ENCODE results near the gene ATRNL1. TPM values are rescaled to one million over a fixed set of nuclear protein-coding genes. Genes with fewer than 3 reads are reported as not detected.

ATRNL1 gene
- total RNA-seq, 1 experiment from 2014 or later: 28.7 TPM

DNA sequence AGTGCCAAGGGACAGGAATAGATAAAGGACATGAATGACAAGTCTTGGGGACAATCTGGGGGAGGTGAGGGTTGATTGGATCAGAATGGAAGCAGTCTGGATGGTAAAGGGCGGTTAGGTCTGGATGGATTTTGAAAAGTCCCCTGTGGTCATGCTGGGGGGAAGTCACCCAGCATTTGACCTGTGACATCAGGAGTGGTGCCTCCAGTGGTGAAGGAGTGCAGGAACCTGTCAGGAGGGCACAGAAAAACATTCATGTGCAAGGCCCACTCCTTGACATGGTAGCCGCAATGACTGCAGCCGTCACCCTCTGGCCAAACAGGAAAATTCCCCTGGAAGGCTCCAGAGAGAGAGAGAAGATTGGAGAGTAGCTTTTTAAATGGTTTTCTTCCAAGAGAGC, 875.1 kb downstream of the ATRNL1 start (continued):
- TF ChIP-seq, protein P1, sequence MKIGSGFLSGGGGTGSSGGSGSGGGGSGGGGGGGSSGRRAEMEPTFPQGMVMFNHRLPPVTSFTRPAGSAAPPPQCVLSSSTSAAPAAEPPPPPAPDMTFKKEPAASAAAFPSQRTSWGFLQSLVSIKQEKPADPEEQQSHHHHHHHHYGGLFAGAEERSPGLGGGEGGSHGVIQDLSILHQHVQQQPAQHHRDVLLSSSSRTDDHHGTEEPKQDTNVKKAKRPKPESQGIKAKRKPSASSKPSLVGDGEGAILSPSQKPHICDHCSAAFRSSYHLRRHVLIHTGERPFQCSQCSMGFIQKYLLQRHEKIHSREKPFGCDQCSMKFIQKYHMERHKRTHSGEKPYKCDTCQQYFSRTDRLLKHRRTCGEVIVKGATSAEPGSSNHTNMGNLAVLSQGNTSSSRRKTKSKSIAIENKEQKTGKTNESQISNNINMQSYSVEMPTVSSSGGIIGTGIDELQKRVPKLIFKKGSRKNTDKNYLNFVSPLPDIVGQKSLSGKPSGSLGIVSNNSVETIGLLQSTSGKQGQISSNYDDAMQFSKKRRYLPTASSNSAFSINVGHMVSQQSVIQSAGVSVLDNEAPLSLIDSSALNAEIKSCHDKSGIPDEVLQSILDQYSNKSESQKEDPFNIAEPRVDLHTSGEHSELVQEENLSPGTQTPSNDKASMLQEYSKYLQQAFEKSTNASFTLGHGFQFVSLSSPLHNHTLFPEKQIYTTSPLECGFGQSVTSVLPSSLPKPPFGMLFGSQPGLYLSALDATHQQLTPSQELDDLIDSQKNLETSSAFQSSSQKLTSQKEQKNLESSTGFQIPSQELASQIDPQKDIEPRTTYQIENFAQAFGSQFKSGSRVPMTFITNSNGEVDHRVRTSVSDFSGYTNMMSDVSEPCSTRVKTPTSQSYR (CRISPR knock-in tag; IDR thresholded peaks at IDR 0.05): no peak

DNA sequence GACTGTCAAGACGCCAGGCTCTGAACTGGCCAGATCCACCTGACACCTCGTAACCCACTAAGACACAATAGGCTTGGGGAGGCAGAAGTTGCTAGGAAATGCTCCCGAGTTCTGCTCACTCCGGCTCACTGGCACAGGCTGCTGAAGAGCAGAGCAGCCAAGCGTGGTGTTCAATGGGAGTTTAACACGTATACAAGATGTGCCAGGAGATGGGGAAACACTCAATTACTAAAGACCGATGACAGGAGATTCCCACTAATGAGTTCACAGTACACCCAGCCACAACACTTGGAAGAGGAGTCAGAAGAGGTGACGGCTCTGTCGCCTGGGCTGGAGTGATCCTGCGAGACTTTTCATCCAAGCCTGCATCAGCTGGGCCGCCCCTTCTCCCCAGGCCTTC, 876.4 kb downstream of the ATRNL1 start:
- POLR2A ChIA-PET: no interaction called here
- peaks cover 7% of the 10 kb centered on the region; the same call in 1 of the 2 replicates for H3K4me1 Mint-ChIP-seq
- ATAC-seq (no peak; the same call in 1 of the 2 replicates), DNase-seq (ENCODE audit: low spot score) (no peak)
- no peak overlapping the region for H3K4me3 Mint-ChIP-seq
- peaks cover 4% of the 10 kb centered on the region; the same call in 1 of the 2 replicates for H3K36me3 Mint-ChIP-seq
- CTCF ChIA-PET: no interaction called here
- H3K9me3 Mint-ChIP-seq: peaks cover 12% of the 10 kb centered on the region
- H3K27me3 Mint-ChIP-seq (ENCODE audit: low read depth): no peaks in the 10 kb centered on the region; the same call in 1 of the 2 replicates
- TF ChIP-seq, protein P2, sequence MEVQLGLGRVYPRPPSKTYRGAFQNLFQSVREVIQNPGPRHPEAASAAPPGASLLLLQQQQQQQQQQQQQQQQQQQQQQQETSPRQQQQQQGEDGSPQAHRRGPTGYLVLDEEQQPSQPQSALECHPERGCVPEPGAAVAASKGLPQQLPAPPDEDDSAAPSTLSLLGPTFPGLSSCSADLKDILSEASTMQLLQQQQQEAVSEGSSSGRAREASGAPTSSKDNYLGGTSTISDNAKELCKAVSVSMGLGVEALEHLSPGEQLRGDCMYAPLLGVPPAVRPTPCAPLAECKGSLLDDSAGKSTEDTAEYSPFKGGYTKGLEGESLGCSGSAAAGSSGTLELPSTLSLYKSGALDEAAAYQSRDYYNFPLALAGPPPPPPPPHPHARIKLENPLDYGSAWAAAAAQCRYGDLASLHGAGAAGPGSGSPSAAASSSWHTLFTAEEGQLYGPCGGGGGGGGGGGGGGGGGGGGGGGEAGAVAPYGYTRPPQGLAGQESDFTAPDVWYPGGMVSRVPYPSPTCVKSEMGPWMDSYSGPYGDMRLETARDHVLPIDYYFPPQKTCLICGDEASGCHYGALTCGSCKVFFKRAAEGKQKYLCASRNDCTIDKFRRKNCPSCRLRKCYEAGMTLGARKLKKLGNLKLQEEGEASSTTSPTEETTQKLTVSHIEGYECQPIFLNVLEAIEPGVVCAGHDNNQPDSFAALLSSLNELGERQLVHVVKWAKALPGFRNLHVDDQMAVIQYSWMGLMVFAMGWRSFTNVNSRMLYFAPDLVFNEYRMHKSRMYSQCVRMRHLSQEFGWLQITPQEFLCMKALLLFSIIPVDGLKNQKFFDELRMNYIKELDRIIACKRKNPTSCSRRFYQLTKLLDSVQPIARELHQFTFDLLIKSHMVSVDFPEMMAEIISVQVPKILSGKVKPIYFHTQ (CRISPR knock-in tag; IDR thresholded peaks at IDR 0.05): no peak
- TF ChIP-seq, protein P3, sequence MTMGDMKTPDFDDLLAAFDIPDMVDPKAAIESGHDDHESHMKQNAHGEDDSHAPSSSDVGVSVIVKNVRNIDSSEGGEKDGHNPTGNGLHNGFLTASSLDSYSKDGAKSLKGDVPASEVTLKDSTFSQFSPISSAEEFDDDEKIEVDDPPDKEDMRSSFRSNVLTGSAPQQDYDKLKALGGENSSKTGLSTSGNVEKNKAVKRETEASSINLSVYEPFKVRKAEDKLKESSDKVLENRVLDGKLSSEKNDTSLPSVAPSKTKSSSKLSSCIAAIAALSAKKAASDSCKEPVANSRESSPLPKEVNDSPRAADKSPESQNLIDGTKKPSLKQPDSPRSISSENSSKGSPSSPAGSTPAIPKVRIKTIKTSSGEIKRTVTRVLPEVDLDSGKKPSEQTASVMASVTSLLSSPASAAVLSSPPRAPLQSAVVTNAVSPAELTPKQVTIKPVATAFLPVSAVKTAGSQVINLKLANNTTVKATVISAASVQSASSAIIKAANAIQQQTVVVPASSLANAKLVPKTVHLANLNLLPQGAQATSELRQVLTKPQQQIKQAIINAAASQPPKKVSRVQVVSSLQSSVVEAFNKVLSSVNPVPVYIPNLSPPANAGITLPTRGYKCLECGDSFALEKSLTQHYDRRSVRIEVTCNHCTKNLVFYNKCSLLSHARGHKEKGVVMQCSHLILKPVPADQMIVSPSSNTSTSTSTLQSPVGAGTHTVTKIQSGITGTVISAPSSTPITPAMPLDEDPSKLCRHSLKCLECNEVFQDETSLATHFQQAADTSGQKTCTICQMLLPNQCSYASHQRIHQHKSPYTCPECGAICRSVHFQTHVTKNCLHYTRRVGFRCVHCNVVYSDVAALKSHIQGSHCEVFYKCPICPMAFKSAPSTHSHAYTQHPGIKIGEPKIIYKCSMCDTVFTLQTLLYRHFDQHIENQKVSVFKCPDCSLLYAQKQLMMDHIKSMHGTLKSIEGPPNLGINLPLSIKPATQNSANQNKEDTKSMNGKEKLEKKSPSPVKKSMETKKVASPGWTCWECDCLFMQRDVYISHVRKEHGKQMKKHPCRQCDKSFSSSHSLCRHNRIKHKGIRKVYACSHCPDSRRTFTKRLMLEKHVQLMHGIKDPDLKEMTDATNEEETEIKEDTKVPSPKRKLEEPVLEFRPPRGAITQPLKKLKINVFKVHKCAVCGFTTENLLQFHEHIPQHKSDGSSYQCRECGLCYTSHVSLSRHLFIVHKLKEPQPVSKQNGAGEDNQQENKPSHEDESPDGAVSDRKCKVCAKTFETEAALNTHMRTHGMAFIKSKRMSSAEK (CRISPR knock-in tag; IDR thresholded peaks at IDR 0.05; ENCODE audit: borderline replicate concordance): no peak
- TF ChIP-seq, protein P4, sequence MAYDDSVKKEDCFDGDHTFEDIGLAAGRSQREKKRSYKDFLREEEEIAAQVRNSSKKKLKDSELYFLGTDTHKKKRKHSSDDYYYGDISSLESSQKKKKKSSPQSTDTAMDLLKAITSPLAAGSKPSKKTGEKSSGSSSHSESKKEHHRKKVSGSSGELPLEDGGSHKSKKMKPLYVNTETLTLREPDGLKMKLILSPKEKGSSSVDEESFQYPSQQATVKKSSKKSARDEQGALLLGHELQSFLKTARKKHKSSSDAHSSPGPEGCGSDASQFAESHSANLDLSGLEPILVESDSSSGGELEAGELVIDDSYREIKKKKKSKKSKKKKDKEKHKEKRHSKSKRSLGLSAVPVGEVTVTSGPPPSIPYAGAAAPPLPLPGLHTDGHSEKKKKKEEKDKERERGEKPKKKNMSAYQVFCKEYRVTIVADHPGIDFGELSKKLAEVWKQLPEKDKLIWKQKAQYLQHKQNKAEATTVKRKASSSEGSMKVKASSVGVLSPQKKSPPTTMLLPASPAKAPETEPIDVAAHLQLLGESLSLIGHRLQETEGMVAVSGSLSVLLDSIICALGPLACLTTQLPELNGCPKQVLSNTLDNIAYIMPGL (CRISPR knock-in tag; IDR thresholded peaks at IDR 0.05): no peak
- TF ChIP-seq GABPB1 (CRISPR knock-in tag; IDR thresholded peaks at IDR 0.05): no peak
- no peak overlapping the region for H3K27ac Mint-ChIP-seq

DNA sequence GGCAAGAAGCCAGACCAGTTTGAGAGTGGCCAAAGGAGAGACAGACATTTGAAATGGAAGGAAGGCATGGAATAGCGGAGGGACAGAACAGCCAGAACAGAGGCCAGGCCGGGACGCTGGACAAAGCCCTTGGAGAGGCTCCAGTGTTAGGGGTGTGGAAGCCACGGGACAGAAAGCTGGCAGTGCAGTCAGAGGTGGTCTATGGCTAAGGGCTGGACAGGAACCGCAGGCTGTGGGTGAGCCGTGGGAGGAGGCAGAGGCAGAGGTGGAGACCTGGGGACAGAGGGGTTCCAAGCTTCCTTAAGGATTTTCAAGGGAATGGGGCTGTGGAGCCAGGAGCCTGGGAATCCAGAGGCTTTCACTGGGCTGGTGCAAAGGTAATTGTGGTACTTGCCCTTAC, 878.8 kb downstream of the ATRNL1 start:
- peaks cover 4% of the 10 kb centered on the region; the same call in 1 of the 2 replicates for H3K36me3 Mint-ChIP-seq
- no peak overlapping the region for H3K27ac Mint-ChIP-seq
- peaks cover 12% of the 10 kb centered on the region for H3K9me3 Mint-ChIP-seq
- CTCF ChIA-PET: no interaction called here
- POLR2A ChIA-PET: no interaction called here
- TF ChIP-seq, protein P5, sequence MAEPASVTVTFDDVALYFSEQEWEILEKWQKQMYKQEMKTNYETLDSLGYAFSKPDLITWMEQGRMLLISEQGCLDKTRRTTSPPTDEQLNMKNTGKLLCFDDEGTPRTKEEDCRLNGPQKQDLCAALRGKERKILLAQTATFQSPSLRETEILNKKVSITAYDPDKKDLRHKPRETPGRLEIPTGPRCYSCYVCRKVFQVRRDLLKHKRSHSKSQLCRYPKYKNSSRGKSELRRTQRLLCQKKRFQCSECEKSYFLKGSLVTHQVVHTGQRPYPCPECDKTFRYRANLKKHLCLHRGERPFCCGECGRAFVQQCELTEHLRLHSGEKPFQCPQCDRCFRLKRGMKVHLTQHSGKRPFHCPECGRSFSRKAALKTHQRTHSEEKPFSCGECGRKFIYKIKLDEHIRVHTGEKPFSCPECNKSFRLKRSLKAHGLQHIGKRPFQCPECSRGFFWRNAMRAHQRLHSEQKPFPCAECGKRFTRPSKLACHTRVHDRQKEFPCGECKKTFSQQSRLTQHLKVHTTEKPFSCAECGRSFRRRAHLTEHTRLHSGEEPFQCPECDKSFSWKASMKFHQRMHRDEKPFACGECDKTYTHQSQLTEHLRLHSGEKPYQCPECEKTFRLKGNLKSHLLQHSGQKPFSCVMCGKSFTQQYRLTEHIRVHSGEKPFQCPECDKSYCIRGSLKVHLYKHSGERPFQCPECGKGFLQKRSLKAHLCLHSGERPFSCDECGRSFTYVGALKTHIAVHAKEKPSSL (CRISPR knock-in tag; conservative IDR thresholded peaks at IDR 0.05): no peak
- TF ChIP-seq, protein P6, sequence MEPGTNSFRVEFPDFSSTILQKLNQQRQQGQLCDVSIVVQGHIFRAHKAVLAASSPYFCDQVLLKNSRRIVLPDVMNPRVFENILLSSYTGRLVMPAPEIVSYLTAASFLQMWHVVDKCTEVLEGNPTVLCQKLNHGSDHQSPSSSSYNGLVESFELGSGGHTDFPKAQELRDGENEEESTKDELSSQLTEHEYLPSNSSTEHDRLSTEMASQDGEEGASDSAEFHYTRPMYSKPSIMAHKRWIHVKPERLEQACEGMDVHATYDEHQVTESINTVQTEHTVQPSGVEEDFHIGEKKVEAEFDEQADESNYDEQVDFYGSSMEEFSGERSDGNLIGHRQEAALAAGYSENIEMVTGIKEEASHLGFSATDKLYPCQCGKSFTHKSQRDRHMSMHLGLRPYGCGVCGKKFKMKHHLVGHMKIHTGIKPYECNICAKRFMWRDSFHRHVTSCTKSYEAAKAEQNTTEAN (CRISPR knock-in tag; IDR thresholded peaks at IDR 0.05): no peak
- TF ChIP-seq TCF7 (CRISPR knock-in tag; IDR thresholded peaks at IDR 0.05; ENCODE audit: low read depth) (no peak), ZNF416 (CRISPR knock-in tag; IDR thresholded peaks at IDR 0.05) (no peak), RELA (CRISPR knock-in tag; IDR thresholded peaks at IDR 0.05; ENCODE audit: borderline replicate concordance) (no peak), ELF4 (CRISPR knock-in tag; IDR thresholded peaks at IDR 0.05; ENCODE audit: low read depth) (no peak)
- TF ChIP-seq, protein P7, sequence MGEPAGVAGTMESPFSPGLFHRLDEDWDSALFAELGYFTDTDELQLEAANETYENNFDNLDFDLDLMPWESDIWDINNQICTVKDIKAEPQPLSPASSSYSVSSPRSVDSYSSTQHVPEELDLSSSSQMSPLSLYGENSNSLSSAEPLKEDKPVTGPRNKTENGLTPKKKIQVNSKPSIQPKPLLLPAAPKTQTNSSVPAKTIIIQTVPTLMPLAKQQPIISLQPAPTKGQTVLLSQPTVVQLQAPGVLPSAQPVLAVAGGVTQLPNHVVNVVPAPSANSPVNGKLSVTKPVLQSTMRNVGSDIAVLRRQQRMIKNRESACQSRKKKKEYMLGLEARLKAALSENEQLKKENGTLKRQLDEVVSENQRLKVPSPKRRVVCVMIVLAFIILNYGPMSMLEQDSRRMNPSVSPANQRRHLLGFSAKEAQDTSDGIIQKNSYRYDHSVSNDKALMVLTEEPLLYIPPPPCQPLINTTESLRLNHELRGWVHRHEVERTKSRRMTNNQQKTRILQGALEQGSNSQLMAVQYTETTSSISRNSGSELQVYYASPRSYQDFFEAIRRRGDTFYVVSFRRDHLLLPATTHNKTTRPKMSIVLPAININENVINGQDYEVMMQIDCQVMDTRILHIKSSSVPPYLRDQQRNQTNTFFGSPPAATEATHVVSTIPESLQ (CRISPR knock-in tag; IDR thresholded peaks at IDR 0.05): no peak
- no peak overlapping the region for H3K4me3 Mint-ChIP-seq
- no peak for ATAC-seq
- peaks cover 17% of the 10 kb centered on the region for H3K4me1 Mint-ChIP-seq
- H3K27me3 Mint-ChIP-seq (ENCODE audit: low read depth): no peaks in the 10 kb centered on the region; the same call in 1 of the 2 replicates
- DNase-seq (ENCODE audit: low spot score): no peak
